ENCODE results near the gene CRMP1.

DNA sequence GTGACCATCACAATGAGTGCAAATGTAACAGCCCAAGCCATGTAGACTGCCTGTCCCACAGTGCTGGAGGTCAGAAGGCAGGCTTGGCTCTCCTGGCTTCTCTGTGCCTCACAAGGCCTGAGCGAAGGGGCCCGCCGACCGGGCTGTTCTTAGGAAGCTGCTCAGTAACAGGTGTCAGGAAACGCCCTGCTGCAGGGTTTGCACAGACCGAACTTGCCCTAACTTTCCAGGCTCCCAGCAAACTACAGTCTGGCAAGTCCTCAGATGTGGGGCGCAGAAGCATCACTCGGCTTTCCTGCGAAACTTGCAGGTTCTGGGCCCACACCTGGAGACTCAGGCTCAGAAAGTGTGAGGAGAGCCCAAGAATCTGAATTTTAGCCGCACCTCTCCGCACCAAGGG lies 87.6 kb downstream of the CRMP1 start:
- TF ChIP-seq, protein P1, sequence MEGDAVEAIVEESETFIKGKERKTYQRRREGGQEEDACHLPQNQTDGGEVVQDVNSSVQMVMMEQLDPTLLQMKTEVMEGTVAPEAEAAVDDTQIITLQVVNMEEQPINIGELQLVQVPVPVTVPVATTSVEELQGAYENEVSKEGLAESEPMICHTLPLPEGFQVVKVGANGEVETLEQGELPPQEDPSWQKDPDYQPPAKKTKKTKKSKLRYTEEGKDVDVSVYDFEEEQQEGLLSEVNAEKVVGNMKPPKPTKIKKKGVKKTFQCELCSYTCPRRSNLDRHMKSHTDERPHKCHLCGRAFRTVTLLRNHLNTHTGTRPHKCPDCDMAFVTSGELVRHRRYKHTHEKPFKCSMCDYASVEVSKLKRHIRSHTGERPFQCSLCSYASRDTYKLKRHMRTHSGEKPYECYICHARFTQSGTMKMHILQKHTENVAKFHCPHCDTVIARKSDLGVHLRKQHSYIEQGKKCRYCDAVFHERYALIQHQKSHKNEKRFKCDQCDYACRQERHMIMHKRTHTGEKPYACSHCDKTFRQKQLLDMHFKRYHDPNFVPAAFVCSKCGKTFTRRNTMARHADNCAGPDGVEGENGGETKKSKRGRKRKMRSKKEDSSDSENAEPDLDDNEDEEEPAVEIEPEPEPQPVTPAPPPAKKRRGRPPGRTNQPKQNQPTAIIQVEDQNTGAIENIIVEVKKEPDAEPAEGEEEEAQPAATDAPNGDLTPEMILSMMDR (IDR thresholded peaks at IDR 0.05) = no peak
- TF ChIP-seq POLR2A (IDR thresholded peaks at IDR 0.05) = no peak

Measured in body of pancreas (tissue), 4 donors.